K562 (cell line): ENCODE results near the gene COL1A1. TPM values are rescaled to one million over a fixed set of nuclear protein-coding genes. Genes with fewer than 3 reads are reported as not detected.

Source experiments
- ATAC-seq: fragments of 200-7000 bp; cut with Tn5 transposase; 3 replicates; pipeline ENCODE4 v1.9.1; 2020; ENCODE audit warnings: moderate library complexity
- BruUV-seq: library from RNA; stranded (reverse); fragments of 400-500 nt; replicated peaks from 2 replicates; lab custom pipeline; 2021; lab: Mats Ljungman, UMichigan
- CTCF ChIA-PET: fragments of 300-600 bp; formaldehyde crosslinking; extraction: SDS; loops from one replicate; lab custom pipeline; 2021; ENCODE audit warnings: low intra/inter-chr PET ratio; lab: Yijun Ruan, JAX
- POLR2A ChIA-PET: fragments of 300-600, 350-650 bp; sonication (Branson Sonifier 250); formaldehyde crosslinking; extraction: SDS; loops from one replicate; lab custom pipeline; 2021; ENCODE audit warnings: antibody characterized with exemption, inconsistent platforms; lab: Yijun Ruan, JAX
- DNase-seq, 4 experiments: peaks; one replicate each; pipeline versions ENCODE4 v3.0.0 to v3.0.0-alpha.2; 2011 to 2018; ENCODE audit warnings: low spot score in 3 of 4, mixed read lengths in 3 of 4; ENCODE audit errors: extremely low read depth in 1 of 4
- FAIRE-seq: peaks from 2 replicates; lab custom pipeline; 2011; peaks lifted over from hg19 to GRCh38; lab: Jason Lieb, UNC
- H2AFZ ChIP-seq: 2 replicates; pipeline ENCODE4 v1.6.0; 2011; ENCODE audit warnings: low read depth, low read length, control low read depth, inconsistent platforms
- H3K27ac ChIP-seq: fragments of 200-600 bp; 3 replicates; pipeline ENCODE4 v1.8.0; 2011; ENCODE audit warnings: low read depth, mild to moderate bottlenecking, control low read depth, inconsistent platforms, low read length, moderate library complexity, mixed read lengths; ENCODE audit errors: extremely low read depth
- H3K27me3 ChIP-seq, 2 experiments: fragments of 300-600 bp in 1 of 2; 2 replicates in 1 of 2; 3 replicates in 1 of 2; pipeline versions ENCODE4 v1.6.0 to v1.8.0; 2011; ENCODE audit warnings: inconsistent platforms in 2 of 2, low read length in 2 of 2, mild to moderate bottlenecking in 1 of 2, mixed read lengths in 1 of 2, moderate library complexity in 1 of 2; ENCODE audit not compliant: control insufficient read depth in 2 of 2, insufficient read depth in 2 of 2
- H3K36me3 ChIP-seq: fragments of 300-600 bp; 3 replicates; pipeline ENCODE4 v1.8.0; 2011; ENCODE audit warnings: mild to moderate bottlenecking, low read length, inconsistent platforms; ENCODE audit not compliant: control insufficient read depth, insufficient read depth
- H3K4me1 ChIP-seq, 2 experiments: fragments of 200-600 bp in 1 of 2; replicated peaks in 1 of 2; 2 replicates in 1 of 2; 3 replicates in 1 of 2; pipeline versions ENCODE4 v1.5.1 to v1.8.0; 2011; ENCODE audit warnings: inconsistent platforms in 2 of 2, low read length in 2 of 2, mild to moderate bottlenecking in 1 of 2, mixed read lengths in 1 of 2, moderate library complexity in 1 of 2; ENCODE audit not compliant: control insufficient read depth in 2 of 2, insufficient read depth in 2 of 2
- H3K4me2 ChIP-seq: 2 replicates; pipeline ENCODE4 v1.6.1; 2011; ENCODE audit warnings: low read length, control low read depth, inconsistent platforms, mixed read lengths; ENCODE audit not compliant: insufficient read depth
- H3K4me3 ChIP-seq: fragments of 200-600 bp; sonication (generic), shearing (Covaris generic); 2 replicates; pipeline ENCODE4 v1.5.1; 2016; ENCODE audit warnings: control low read depth, inconsistent platforms
- H3K79me2 ChIP-seq: fragments of 200-600 bp; 3 replicates; pipeline ENCODE4 v1.8.0; 2011; ENCODE audit warnings: low read length, inconsistent platforms; ENCODE audit not compliant: control insufficient read depth, insufficient read depth
- H3K9ac ChIP-seq, 2 experiments: 2 replicates each; pipeline versions ENCODE4 v1.6.0 to v1.6.1; 2011; ENCODE audit warnings: low read depth in 2 of 2, low read length in 2 of 2, control low read depth in 1 of 2, inconsistent platforms in 1 of 2, mild to moderate bottlenecking in 1 of 2, mixed read lengths in 1 of 2; ENCODE audit not compliant: insufficient read depth in 1 of 2
- H3K9me1 ChIP-seq: one replicate; pipeline ENCODE4 v1.6.0; 2011; ENCODE audit warnings: inconsistent platforms, mild to moderate bottlenecking, low read length, moderate library complexity; ENCODE audit not compliant: control insufficient read depth, insufficient read depth
- H3K9me3 ChIP-seq: replicated peaks from 2 replicates; pipeline ENCODE4 v1.5.1; 2011; ENCODE audit warnings: low read depth, low read length, inconsistent platforms; ENCODE audit not compliant: control insufficient read depth, insufficient read depth
- H4K20me1 ChIP-seq: replicated peaks from 2 replicates; pipeline ENCODE4 v1.6.1; 2011; ENCODE audit warnings: low read length, inconsistent platforms, mixed read lengths; ENCODE audit not compliant: control insufficient read depth, insufficient read depth
- ARID1B ChIP-seq: fragments of 450-650 bp; IDR thresholded peaks from 2 replicates; pipeline ENCODE4 v1.6.1; 2016; ENCODE audit warnings: antibody characterized with exemption, mild to moderate bottlenecking, inconsistent platforms
- BRD9 ChIP-seq: fragments of 450-650 bp; IDR thresholded peaks from 2 replicates; pipeline ENCODE4 v1.6.1; 2018; ENCODE audit warnings: low read depth; ENCODE audit not compliant: partially characterized antibody
- CXXC5 ChIP-seq: fragments of 250-450 bp; sonication (Bioruptor Pico); IDR thresholded peaks from 2 replicates; pipeline ENCODE4 v1.8.0; 2022; ENCODE audit warnings: inconsistent platforms, mild to moderate bottlenecking, moderate library complexity
- FOXK2 ChIP-seq, 2 experiments: fragments of 450-650 bp; IDR thresholded peaks in 1 of 2; conservative IDR thresholded peaks in 1 of 2; 2 replicates each; pipeline ENCODE4 v1.6.1; 2016; ENCODE audit warnings: low read depth in 2 of 2, mild to moderate bottlenecking in 1 of 2
- PRDM10 ChIP-seq: fragments of 450-650 bp; IDR thresholded peaks from 2 replicates; pipeline ENCODE4 v1.6.1; 2018; ENCODE audit not compliant: partially characterized antibody
- TARDBP ChIP-seq: fragments of 450-650 bp; IDR thresholded peaks from 2 replicates; pipeline ENCODE4 v1.6.1; 2016
- TFAP4 ChIP-seq: sonication (generic); formaldehyde crosslinking; IDR thresholded peaks from 2 replicates; pipeline ENCODE4 v1.8.0; 2022; ENCODE audit warnings: missing genetic modification reagents, mild to moderate bottlenecking, moderate library complexity, borderline replicate concordance
- ZBTB8A ChIP-seq: fragments of 450-650 bp; IDR thresholded peaks from 2 replicates; pipeline ENCODE4 v1.6.1; 2018; ENCODE audit warnings: mild to moderate bottlenecking, moderate library complexity; ENCODE audit not compliant: partially characterized antibody
- WGBS: fragments of 100-300 bp; shearing (Covaris generic); methylation state at CpG from one replicate; pipeline ENCODE4 v1.1.6; 2016; ENCODE audit warnings: low coverage, mixed read lengths; ENCODE audit not compliant: insufficient coverage; ENCODE audit errors: missing lambda C conversion rate; 5-methylcytosine and 5-hydroxymethylcytosine counted together
- in situ Hi-C: fragments of 300-500 bp; cut with MboI; formaldehyde crosslinking; loops from 4 replicates; pipeline ENCODE4 v1.15.0; 2018; ENCODE audit warnings: inconsistent platforms, mixed read lengths
- intact Hi-C: fragments of 100-400 bp; cut with micrococcal nuclease; formaldehyde crosslinking; loops from 2 replicates; pipeline ENCODE4 v1.14.2; 2022
- polyA plus RNA-seq, 8 experiments: library from polyadenylated mRNA; depleted of rRNA in 4 of 8; stranded (reverse) in 5 of 8; unstranded in 3 of 8; fragments of >200 nt; fragmentation: Nextera tagmentation in 2 of 8; fragmentation: Illumina TruSeq in 1 of 8; extraction: Ambion mirVana in 2 of 8; extraction: Trizol in 1 of 8; gene quantifications; 2 replicates each; pipeline versions ENCODE4 v1.2.1 to v1.2.3, GENCODE V29; 2011 to 2014; ENCODE audit warnings: inconsistent platforms in 1 of 8, missing spikeins in 1 of 8
- total RNA-seq, 7 experiments: library from RNA; depleted of rRNA in 6 of 7; stranded (reverse); fragments of >200 nt in 6 of 7; fragmentation: Illumina TruSeq in 2 of 7; extraction: Trizol in 2 of 7; gene quantifications; 2 replicates each; pipeline versions ENCODE4 v1.2.1 to v1.2.3, GENCODE V29; 2011 to 2021; ENCODE audit warnings: low replicate concordance in 1 of 7

The COL1A1 gene
- total and polyA plus RNA-seq, 9 of the 15 experiments (the other 6 are each of a cell fraction or from before 2014, with no cell fraction given) = 0.04 to 3.4 (median 0.18) TPM

GRCh38 chr17:50213026-50214022, 11.9 kb upstream of the COL1A1 start (continued):
- peak; percentile 77 for TF ChIP-seq PRDM10

- ATAC-seq = peak; percentile 14
- no peaks in the 10 kb centered on the region for H4K20me1 ChIP-seq
- H3K9ac ChIP-seq = peak overlapping the region in 1 of 2 experiments; percentile 38; a peak in 1 of 4 replicates
- POLR2A ChIA-PET = interaction anchor here (0.6 to 2.2 kb wide), 3 partner anchors 8 to 20 kb away, joined by 4 to 13 read pairs (median 7); no protein-coding TSS in a partner anchor
- 35% methylated on average over 15 of the region's 15 CpGs for WGBS
- H3K4me3 ChIP-seq = no peak overlapping the region
- DNase-seq = peak; percentile 73 to 83 (median 76)
- H3K4me1 ChIP-seq = peaks cover 52 to 55% of the 10 kb centered on the region in 2 experiments
- H3K9me3 ChIP-seq = no peaks in the 10 kb centered on the region
- H3K36me3 ChIP-seq = no peaks in the 10 kb centered on the region
- FAIRE-seq = peak; percentile 86
- peak overlapping the region; percentile 57 for H3K4me2 ChIP-seq
- intact Hi-C loops = no loop called here
- CTCF ChIA-PET = no interaction called here
- no peak overlapping the region; the same call in 2 of the 3 replicates for H3K27ac ChIP-seq
- H3K9me1 ChIP-seq = no peaks in the 10 kb centered on the region
- no peaks in the 10 kb centered on the region for H3K79me2 ChIP-seq
- no peak overlapping the region for H2AFZ ChIP-seq
- BruUV-seq = no TSS peak
- in situ Hi-C loops = no loop called here
- no peaks in the 10 kb centered on the region for H3K27me3 ChIP-seq
- TF ChIP-seq TARDBP = no peak
- TF ChIP-seq ARID1B = peak; percentile 83
- TF ChIP-seq PRDM10 = peak; percentile 11
- no peak for TF ChIP-seq ZBTB8A
- TF ChIP-seq FOXK2 (conservative IDR thresholded peaks at IDR 0.05 in 1 of 2, IDR thresholded peaks at IDR 0.05 in 1 of 2; ENCODE audit: low read depth in 2 of 2) = peak in 1 of 2 experiments; percentile 57; a peak in 2 of 4 replicates
- TF ChIP-seq CXXC5 (CRISPR knock-in tag) = peak; percentile 21; the same call in 1 of the 2 replicates
- peak; percentile 30 for TF ChIP-seq BRD9
- peak; percentile 92 for TF ChIP-seq TFAP4 (CRISPR knock-in tag)
These were observed 10.9 kb upstream of the COL1A1 start for GRCh38 chr17:50212121-50212843.
